A673 (cell line): ENCODE data around the gene ANKRD55.

Source experiments
- CTCF ChIP-seq: fragments of 300-800, 200-600 bp; sonication (generic); conservative IDR thresholded peaks from 2 replicates; pipeline ENCODE4 v1.5.1; 2017; ENCODE audit warnings: low read depth, mild to moderate bottlenecking, antibody characterized with exemption, low read length, moderate library complexity, mixed read lengths
- EZH2 ChIP-seq: fragments of 200-600 bp; sonication (generic); IDR thresholded peaks from 2 replicates; pipeline ENCODE4 v1.6.1; 2017; ENCODE audit warnings: borderline replicate concordance, low read depth, mild to moderate bottlenecking, mixed read lengths, antibody characterized with exemption, low read length; ENCODE audit not compliant: poor library complexity, severe bottlenecking

- no peak for TF ChIP-seq CTCF
- no peak for TF ChIP-seq EZH2
Observed at GRCh38 chr5:56279979-56280378, 46.8 kb upstream of the ANKRD55 start.
